ENCODE measurements around the gene RAB22A. TPM values are rescaled to one million over a fixed set of nuclear protein-coding genes. Genes with fewer than 3 reads are reported as not detected.

RAB22A gene
- polyA plus RNA-seq, 1 donor (not counting 4 experiments of a cell fraction or from before 2014, with no cell fraction given), result 22.9 TPM

Other genes starting within 250 kb of the RAB22A start
- not detected in 3 replicates for gene ANKRD60, start 81.1 kb upstream of the RAB22A start, polyA plus RNA-seq
- gene VAPB, start 79.5 kb downstream of the RAB22A start, polyA plus RNA-seq, result 20.9 to 50.5 TPM (median 38.0 TPM) in 3 replicates
- gene APCDD1L, start 205.7 kb downstream of the RAB22A start, polyA plus RNA-seq, result 0.62 to 3.7 TPM (median 0.67 TPM) in 3 replicates

All from keratinocyte (primary cell).